ENCODE results near the gene FOSL2. TPM values are rescaled to one million over a fixed set of nuclear protein-coding genes. Genes with fewer than 3 reads are reported as not detected.

Gene FOSL2
- total RNA-seq, 3 donors from 2014 or later (not counting 1 experiment from before 2014, with no cell fraction given), result 414 to 531 (median 455) TPM

DNA sequence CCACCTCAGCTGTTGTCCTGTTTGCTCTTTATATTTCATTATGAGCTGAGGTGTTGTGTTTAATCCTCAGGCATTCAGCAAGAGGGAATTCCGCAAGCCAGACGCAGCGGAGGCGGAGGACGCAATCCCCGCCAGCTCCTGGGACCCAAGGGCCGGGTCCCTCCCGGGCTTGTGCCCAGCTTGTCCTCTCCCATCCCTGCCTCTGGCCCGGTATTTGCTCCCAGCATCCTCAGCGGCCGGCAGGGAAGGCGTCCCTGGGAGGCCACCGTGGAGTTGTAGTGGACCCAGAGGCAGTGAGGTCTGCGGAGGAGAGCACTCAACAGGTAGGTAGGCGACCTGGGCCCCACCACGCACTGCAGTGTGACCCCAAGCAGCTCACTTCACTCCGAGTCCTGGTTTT, 42.5 kb upstream of the FOSL2 start:
- H3K4me1 ChIP-seq (ENCODE audit: control insufficient read depth, insufficient read depth, low read length), result peaks cover 51% of the 10 kb centered on the region
- DNase-seq, result no peak
- intact Hi-C loops (cut with micrococcal nuclease), result no loop called here
- ATAC-seq, result no peak
- H3K9me3 ChIP-seq (ENCODE audit: control insufficient read depth, insufficient read depth, low read length), result no peaks in the 10 kb centered on the region
- no peaks in the 10 kb centered on the region for H3K27me3 ChIP-seq (ENCODE audit: control insufficient read depth, insufficient read depth, low read length)
- Mint-ChIP-seq H3K27ac (peak overlapping the region in 1 of 2 donors; percentile 4), H3K4me1 (peaks cover 24 to 54% of the 10 kb centered on the region in 2 donors), H3K4me3 (no peak overlapping the region), H3K9me3 (no peaks in the 10 kb centered on the region), H3K27me3 (ENCODE audit: low read depth in 2 of 2) (no peaks in the 10 kb centered on the region), H3K36me3 (no peaks in the 10 kb centered on the region)
- H3K4me3 ChIP-seq (ENCODE audit: low read length), result no peak overlapping the region
- TF ChIP-seq CTCF (IDR thresholded peaks at IDR 0.05), result no peak
- H3K27ac ChIP-seq (ENCODE audit: low read length), result no peak overlapping the region
- H3K36me3 ChIP-seq (ENCODE audit: control insufficient read depth, insufficient read depth, low read length), result no peaks in the 10 kb centered on the region
- WGBS (ENCODE audit: insufficient coverage), result 95% methylated on average over 17 of the region's 17 CpGs

- Histone ChIP-seq H3K27ac (ENCODE audit: low read length) (no peak overlapping the region), H3K4me3 (ENCODE audit: low read length) (no peak overlapping the region), H3K36me3 (ENCODE audit: control insufficient read depth, insufficient read depth, low read length) (no peaks in the 10 kb centered on the region), H3K4me1 (ENCODE audit: control insufficient read depth, insufficient read depth, low read length) (peaks cover 57% of the 10 kb centered on the region), H3K9me3 (ENCODE audit: control insufficient read depth, insufficient read depth, low read length) (no peaks in the 10 kb centered on the region), H3K27me3 (ENCODE audit: control insufficient read depth, insufficient read depth, low read length) (no peaks in the 10 kb centered on the region)
- intact Hi-C loops (cut with micrococcal nuclease), result no loop called here
- H3K27me3 Mint-ChIP-seq (ENCODE audit: low read depth in 2 of 2), result no peaks in the 10 kb centered on the region
- no peak for TF ChIP-seq CTCF (IDR thresholded peaks at IDR 0.05)
- no peaks in the 10 kb centered on the region for H3K9me3 Mint-ChIP-seq
- no peaks in the 10 kb centered on the region for H3K36me3 Mint-ChIP-seq
- peaks cover 24 to 56% of the 10 kb centered on the region in 2 donors for H3K4me1 Mint-ChIP-seq
- H3K27ac Mint-ChIP-seq, result no peak overlapping the region
- 80% methylated on average over 11 of the region's 11 CpGs for WGBS (ENCODE audit: insufficient coverage)
- no peak for DNase-seq
- H3K4me3 Mint-ChIP-seq, result no peak overlapping the region
- ATAC-seq, result no peak
Observed at GRCh38 chr2:28350791-28351285, 41.8 kb upstream of the FOSL2 start.

GRCh38 chr2:28351621-28352020, 41.0 kb upstream of the FOSL2 start:
- no peak for DNase-seq
- no peaks in the 10 kb centered on the region for H3K9me3 ChIP-seq (ENCODE audit: control insufficient read depth, insufficient read depth, low read length)
- no peaks in the 10 kb centered on the region for H3K27me3 ChIP-seq (ENCODE audit: control insufficient read depth, insufficient read depth, low read length)
- Mint-ChIP-seq H3K36me3 (no peaks in the 10 kb centered on the region), H3K9me3 (no peaks in the 10 kb centered on the region), H3K4me3 (no peak overlapping the region), H3K4me1 (peaks cover 22 to 55% of the 10 kb centered on the region in 2 donors), H3K27me3 (ENCODE audit: low read depth in 2 of 2) (no peaks in the 10 kb centered on the region), H3K27ac (peak overlapping the region; percentile 18 to 34)
- H3K4me1 ChIP-seq (ENCODE audit: control insufficient read depth, insufficient read depth, low read length), result peaks cover 63% of the 10 kb centered on the region
- 82% methylated on average over 5 of the region's 5 CpGs for WGBS (ENCODE audit: insufficient coverage)
- no peak for TF ChIP-seq CTCF (IDR thresholded peaks at IDR 0.05)
- intact Hi-C loops (cut with micrococcal nuclease), result no loop called here
- ATAC-seq, result no peak
- H3K36me3 ChIP-seq (ENCODE audit: control insufficient read depth, insufficient read depth, low read length), result no peaks in the 10 kb centered on the region
- H3K4me3 ChIP-seq (ENCODE audit: low read length), result no peak overlapping the region
- H3K27ac ChIP-seq (ENCODE audit: low read length), result no peak overlapping the region

DNA sequence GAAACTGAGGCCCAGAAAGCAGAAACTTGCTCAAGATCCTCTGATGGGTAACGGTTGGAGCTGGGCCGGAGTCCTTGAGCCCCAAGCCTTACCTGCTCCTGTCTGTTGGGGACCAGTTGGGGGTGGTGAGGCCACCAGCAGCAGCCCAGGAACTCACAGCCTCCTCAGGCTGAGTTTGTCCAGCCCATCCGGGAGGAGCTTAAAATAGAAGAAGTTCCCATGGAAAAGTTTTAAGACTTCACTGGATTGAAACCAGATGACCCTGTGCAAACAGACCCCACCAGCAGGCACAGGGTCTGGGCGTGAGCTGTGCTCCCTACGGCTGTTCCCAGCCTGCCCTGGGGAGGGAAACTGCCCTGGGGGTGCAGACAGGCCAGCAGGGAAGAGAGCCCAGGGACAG, 40.6 kb upstream of the FOSL2 start:
- Histone ChIP-seq H3K9me3 (ENCODE audit: control insufficient read depth, insufficient read depth, low read length) (no peaks in the 10 kb centered on the region), H3K4me1 (ENCODE audit: control insufficient read depth, insufficient read depth, low read length) (peaks cover 63% of the 10 kb centered on the region), H3K4me3 (ENCODE audit: low read length) (no peak overlapping the region), H3K27me3 (ENCODE audit: control insufficient read depth, insufficient read depth, low read length) (no peaks in the 10 kb centered on the region), H3K27ac (ENCODE audit: low read length) (no peak overlapping the region), H3K36me3 (ENCODE audit: control insufficient read depth, insufficient read depth, low read length) (no peaks in the 10 kb centered on the region)
- Mint-ChIP-seq H3K36me3 (no peaks in the 10 kb centered on the region), H3K27me3 (ENCODE audit: low read depth in 2 of 2) (no peaks in the 10 kb centered on the region), H3K9me3 (no peaks in the 10 kb centered on the region), H3K27ac (no peak overlapping the region), H3K4me1 (peaks cover 19 to 50% of the 10 kb centered on the region in 2 donors), H3K4me3 (no peak overlapping the region)
- no peak for TF ChIP-seq CTCF (IDR thresholded peaks at IDR 0.05)
- intact Hi-C loops (cut with micrococcal nuclease), result no loop called here
- DNase-seq (no peak), ATAC-seq (no peak)
- whole genome bisulfite sequencing (ENCODE audit: insufficient coverage), result 95% methylated on average over 5 of the region's 5 CpGs

Data from natural killer cell (primary cell).